GM12801 (cell line): ENCODE results near the gene ZFPM1.

ENCODE experiments used
- TF ChIP-seq, protein P1 (sequence below): IDR thresholded peaks from one replicate; pipeline ENCODE4 v1.5.1; 2011; ENCODE audit warnings: control low read depth; ENCODE audit not compliant: insufficient read length; ENCODE audit errors: extremely low read depth

ZFPM1 gene

DNA sequence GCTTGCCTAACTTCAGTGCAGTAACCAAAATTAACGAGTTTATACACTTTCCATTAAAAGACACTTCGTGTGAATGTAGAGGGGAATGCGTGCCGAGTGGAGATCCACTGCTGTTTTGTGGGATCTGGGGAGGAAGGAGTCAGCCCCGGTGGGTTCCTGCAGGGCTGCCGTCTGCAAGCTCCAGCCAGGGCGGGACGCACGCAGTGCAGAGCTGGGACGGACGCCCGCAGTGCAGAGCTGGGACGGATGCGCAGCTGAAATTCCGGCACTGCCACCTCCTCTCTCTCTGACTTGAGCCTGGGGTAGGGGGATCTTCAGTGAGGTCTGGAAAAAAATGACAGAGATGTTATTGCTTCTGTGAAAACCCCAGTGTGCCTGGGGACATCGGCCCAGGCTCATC is 100.7 kb downstream of the ZFPM1 start:
- TF ChIP-seq, protein P1, sequence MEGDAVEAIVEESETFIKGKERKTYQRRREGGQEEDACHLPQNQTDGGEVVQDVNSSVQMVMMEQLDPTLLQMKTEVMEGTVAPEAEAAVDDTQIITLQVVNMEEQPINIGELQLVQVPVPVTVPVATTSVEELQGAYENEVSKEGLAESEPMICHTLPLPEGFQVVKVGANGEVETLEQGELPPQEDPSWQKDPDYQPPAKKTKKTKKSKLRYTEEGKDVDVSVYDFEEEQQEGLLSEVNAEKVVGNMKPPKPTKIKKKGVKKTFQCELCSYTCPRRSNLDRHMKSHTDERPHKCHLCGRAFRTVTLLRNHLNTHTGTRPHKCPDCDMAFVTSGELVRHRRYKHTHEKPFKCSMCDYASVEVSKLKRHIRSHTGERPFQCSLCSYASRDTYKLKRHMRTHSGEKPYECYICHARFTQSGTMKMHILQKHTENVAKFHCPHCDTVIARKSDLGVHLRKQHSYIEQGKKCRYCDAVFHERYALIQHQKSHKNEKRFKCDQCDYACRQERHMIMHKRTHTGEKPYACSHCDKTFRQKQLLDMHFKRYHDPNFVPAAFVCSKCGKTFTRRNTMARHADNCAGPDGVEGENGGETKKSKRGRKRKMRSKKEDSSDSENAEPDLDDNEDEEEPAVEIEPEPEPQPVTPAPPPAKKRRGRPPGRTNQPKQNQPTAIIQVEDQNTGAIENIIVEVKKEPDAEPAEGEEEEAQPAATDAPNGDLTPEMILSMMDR, result no peak

- TF ChIP-seq, protein P1, result no peak
Observed at GRCh38 chr16:88554711-88555264, 101.7 kb downstream of the ZFPM1 start.

DNA sequence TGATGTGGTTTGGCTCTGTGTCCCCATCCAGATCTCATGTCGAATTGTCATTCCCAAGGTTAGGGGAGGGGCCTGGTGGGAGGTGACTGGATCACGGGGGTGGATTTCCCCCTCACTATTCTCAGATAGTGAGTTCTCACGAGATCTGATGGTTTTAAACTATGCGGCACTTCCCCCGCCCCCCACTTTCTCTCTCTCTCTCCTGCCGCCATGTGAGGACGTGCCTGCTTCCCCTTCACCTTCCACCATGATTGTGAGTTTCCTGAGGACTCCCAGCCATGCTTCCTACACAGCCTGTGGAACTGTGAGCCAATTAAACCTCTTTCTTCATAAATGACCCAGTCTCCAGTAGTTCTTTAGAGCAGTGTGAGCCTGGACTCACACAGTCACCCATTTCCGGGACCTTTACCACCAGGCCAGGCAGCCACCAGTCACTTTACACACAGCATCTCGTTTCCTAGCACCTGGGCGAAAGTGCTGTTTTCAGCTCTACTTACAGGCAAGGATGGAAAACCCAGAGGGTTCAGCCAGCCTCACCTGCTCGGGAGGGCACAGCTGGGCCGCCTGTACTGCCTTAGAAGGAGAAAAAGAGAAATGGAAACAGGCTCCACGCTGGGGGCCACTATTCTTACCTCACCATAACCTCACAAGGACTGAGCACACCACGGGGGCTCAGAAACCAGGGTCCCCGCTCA is 103.4 kb downstream of the ZFPM1 start:
- TF ChIP-seq, protein P1, result no peak

- TF ChIP-seq, protein P1, result no peak
Observed at GRCh38 chr16:88558457-88559442, 105.7 kb downstream of the ZFPM1 start.

DNA sequence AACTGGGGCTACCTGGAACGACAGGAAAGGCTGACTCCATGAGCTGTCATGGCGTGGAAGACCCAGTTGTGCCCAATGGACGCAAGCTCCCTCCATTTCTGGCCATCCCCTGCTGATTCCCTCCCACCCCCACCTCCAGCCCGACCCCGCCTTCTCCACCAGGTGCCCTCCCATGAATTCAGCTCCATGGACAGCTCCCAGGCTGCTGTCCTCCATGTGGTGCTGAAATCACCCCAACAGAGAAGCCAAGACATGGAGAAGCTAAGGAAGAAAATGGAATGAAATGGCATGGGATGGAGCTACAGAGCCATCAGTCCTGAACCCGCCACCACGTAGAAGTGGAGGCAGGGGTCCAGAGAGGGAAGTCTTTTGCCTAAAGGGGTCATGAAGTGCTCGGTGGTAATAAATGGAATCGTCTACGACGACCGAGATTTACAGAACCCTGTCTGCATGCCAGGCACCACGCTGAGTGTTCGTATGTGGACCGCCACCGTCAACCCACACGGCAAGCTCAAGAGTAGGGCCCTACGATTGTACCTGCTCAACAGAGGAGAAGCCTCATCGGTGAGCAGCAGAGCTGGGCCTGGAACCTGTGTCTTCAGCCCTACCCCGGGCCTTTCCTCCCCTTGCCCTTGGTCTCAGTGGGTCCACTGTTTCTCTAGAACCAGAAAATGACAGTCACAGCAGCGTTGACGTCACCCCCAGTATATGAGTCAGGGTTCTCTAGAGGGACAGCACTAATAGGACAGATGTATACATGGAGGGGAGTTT is 107.8 kb downstream of the ZFPM1 start:
- TF ChIP-seq, protein P1, result no peak

- TF ChIP-seq, protein P1, result no peak
Observed at GRCh38 chr16:88561485-88562359, 108.6 kb downstream of the ZFPM1 start.
